ENCODE measurements around the gene IL22RA1.

DNA sequence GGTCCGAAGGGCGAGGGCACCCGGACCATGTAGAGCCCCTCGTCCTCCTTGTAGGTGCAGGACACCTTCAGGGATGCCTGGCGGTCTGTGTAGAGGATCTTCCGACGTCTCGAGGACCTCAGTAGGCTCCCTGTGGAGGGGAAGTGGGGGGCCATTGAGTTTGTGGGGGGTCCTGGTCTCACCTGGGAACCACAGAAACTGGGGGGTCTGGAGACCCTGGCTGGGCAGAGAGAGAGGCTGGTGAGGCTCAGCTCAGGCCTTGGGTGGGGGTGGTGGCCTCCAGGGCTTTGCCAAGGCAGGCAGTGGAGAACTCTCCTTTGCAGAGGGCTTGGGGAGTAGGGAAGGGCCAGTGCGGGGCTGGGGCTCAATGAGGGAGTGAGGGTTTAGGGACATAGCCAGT is 50.0 kb downstream of the IL22RA1 start:
- no peak for TF ChIP-seq EP300 (IDR thresholded peaks at IDR 0.05; ENCODE audit: borderline replicate concordance in 1 of 2, low read depth in 2 of 2, low read length in 2 of 2)
- TF ChIP-seq POLR2A (IDR thresholded peaks at IDR 0.05; ENCODE audit: control extremely low read depth in 1 of 2, low read depth in 2 of 2, low read length in 2 of 2): no peak
- TF ChIP-seq CREB1 (IDR thresholded peaks at IDR 0.05): no peak
- no peak for TF ChIP-seq HDAC6 (IDR thresholded peaks at IDR 0.05; ENCODE audit: low read depth, low read length)
- no peak for TF ChIP-seq CBX5 (IDR thresholded peaks at IDR 0.05; ENCODE audit: low read depth, low read length)
- TF ChIP-seq, protein P1, sequence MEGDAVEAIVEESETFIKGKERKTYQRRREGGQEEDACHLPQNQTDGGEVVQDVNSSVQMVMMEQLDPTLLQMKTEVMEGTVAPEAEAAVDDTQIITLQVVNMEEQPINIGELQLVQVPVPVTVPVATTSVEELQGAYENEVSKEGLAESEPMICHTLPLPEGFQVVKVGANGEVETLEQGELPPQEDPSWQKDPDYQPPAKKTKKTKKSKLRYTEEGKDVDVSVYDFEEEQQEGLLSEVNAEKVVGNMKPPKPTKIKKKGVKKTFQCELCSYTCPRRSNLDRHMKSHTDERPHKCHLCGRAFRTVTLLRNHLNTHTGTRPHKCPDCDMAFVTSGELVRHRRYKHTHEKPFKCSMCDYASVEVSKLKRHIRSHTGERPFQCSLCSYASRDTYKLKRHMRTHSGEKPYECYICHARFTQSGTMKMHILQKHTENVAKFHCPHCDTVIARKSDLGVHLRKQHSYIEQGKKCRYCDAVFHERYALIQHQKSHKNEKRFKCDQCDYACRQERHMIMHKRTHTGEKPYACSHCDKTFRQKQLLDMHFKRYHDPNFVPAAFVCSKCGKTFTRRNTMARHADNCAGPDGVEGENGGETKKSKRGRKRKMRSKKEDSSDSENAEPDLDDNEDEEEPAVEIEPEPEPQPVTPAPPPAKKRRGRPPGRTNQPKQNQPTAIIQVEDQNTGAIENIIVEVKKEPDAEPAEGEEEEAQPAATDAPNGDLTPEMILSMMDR (IDR thresholded peaks at IDR 0.05; ENCODE audit: control extremely low read depth in 1 of 3, insufficient read depth in 1 of 3, low read depth in 1 of 3, low read length in 3 of 3): no peak
- no peak for TF ChIP-seq BCL11A (IDR thresholded peaks at IDR 0.05; ENCODE audit: low read depth in 2 of 2, low read length in 2 of 2)
- no peak for TF ChIP-seq FOSL1 (IDR thresholded peaks at IDR 0.05; ENCODE audit: insufficient read depth, low read depth, low read length)
- no peak for TF ChIP-seq RAD21 (IDR thresholded peaks at IDR 0.05 in 1 of 2, conservative IDR thresholded peaks at IDR 0.05 in 1 of 2; ENCODE audit: low read depth in 2 of 2, low read length in 2 of 2)
- TF ChIP-seq BACH1 (IDR thresholded peaks at IDR 0.05; ENCODE audit: low read length): no peak
- TF ChIP-seq PHF8 (conservative IDR thresholded peaks at IDR 0.05; ENCODE audit: low read depth, low read length): no peak
- TF ChIP-seq SIN3A (conservative IDR thresholded peaks at IDR 0.05 in 1 of 2, IDR thresholded peaks at IDR 0.05 in 1 of 2; ENCODE audit: low read depth in 1 of 2, low read length in 2 of 2): no peak
- TF ChIP-seq, protein P2, sequence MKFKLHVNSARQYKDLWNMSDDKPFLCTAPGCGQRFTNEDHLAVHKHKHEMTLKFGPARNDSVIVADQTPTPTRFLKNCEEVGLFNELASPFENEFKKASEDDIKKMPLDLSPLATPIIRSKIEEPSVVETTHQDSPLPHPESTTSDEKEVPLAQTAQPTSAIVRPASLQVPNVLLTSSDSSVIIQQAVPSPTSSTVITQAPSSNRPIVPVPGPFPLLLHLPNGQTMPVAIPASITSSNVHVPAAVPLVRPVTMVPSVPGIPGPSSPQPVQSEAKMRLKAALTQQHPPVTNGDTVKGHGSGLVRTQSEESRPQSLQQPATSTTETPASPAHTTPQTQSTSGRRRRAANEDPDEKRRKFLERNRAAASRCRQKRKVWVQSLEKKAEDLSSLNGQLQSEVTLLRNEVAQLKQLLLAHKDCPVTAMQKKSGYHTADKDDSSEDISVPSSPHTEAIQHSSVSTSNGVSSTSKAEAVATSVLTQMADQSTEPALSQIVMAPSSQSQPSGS (IDR thresholded peaks at IDR 0.05; ENCODE audit: low read length): no peak
- TF ChIP-seq SUZ12 (IDR thresholded peaks at IDR 0.05; ENCODE audit: low read length): no peak
